Hepatocyte (in vitro differentiated cells): ENCODE results near the gene ARHGEF12.

Source experiments
- CTCF ChIP-seq: fragments of 200-600 bp; sonication (generic); IDR thresholded peaks from 2 replicates; pipeline ENCODE4 v1.5.1; 2016; ENCODE audit warnings: antibody characterized with exemption, mild to moderate bottlenecking; ENCODE audit not compliant: poor library complexity
- EZH2 ChIP-seq: fragments of 200-600 bp; sonication (generic); IDR thresholded peaks from 2 replicates; pipeline ENCODE4 v1.6.1; 2016; ENCODE audit warnings: antibody characterized with exemption, mild to moderate bottlenecking, borderline replicate concordance
- EZH2phosphoT487 ChIP-seq: fragments of 200-600 bp; sonication (generic); IDR thresholded peaks from one replicate; pipeline ENCODE4 v1.6.1; 2018; ENCODE audit warnings: antibody characterized with exemption, mild to moderate bottlenecking, low read depth, moderate library complexity; ENCODE audit not compliant: unreplicated experiment, severe bottlenecking

- TF ChIP-seq CTCF (no peak), EZH2phosphoT487 (no peak), EZH2 (no peak)
Measured at GRCh38 chr11:120330045-120330444, 6.2 kb upstream of the ARHGEF12 start.
